ENCODE data around the gene DGKQ. TPM values are rescaled to one million over a fixed set of nuclear protein-coding genes. Genes with fewer than 3 reads are reported as not detected.
"Not testable (repeated sequence)": the region's sequence is repeated elsewhere in the genome, so short reads cannot be mapped to it uniquely, and the experiment has no call there.

DGKQ gene
- total RNA-seq, 1 experiment from 2014 or later, result 4.2 TPM

- H3K9me3 ChIP-seq (replicated peaks), result no peaks in the 10 kb centered on the region
- no peak for DNase-seq (ENCODE audit: low read depth in 1 of 2, low spot score in 2 of 2)
- no peaks in the 10 kb centered on the region for H3K36me3 ChIP-seq
- H3K27me3 ChIP-seq (replicated peaks), result no peaks in the 10 kb centered on the region
- H3K27ac ChIP-seq, result no peak overlapping the region
- no peak overlapping the region for H3K4me3 ChIP-seq
- H3K4me1 ChIP-seq (replicated peaks), result no peaks in the 10 kb centered on the region
Observed at GRCh38 chr4:951594-952468, 21.5 kb downstream of the DGKQ start.

- Histone ChIP-seq H3K27ac (no peak overlapping the region), H3K4me1 (replicated peaks) (no peaks in the 10 kb centered on the region), H3K36me3 (no peaks in the 10 kb centered on the region), H3K9me3 (replicated peaks) (no peaks in the 10 kb centered on the region), H3K27me3 (replicated peaks) (no peaks in the 10 kb centered on the region), H3K4me3 (no peak overlapping the region)
- no peak for DNase-seq (ENCODE audit: low read depth in 1 of 2, low spot score in 2 of 2)
Observed at GRCh38 chr4:951186-951585, 22.2 kb downstream of the DGKQ start.

GRCh38 chr4:950136-951020 lies 23.0 kb downstream of the DGKQ start:
- DNase-seq (ENCODE audit: low read depth in 1 of 2, low spot score in 2 of 2), result peak in 1 of 2 experiments; percentile 29
- H3K36me3 ChIP-seq, result no peaks in the 10 kb centered on the region
- no peaks in the 10 kb centered on the region for H3K27me3 ChIP-seq (replicated peaks)
- H3K27ac ChIP-seq, result no peak overlapping the region
- no peak overlapping the region for H3K4me3 ChIP-seq
- no peaks in the 10 kb centered on the region for H3K4me1 ChIP-seq (replicated peaks)
- H3K9me3 ChIP-seq (replicated peaks), result no peaks in the 10 kb centered on the region

GRCh38 chr4:949656-950055 lies 23.7 kb downstream of the DGKQ start:
- Histone ChIP-seq H3K9me3 (replicated peaks) (no peaks in the 10 kb centered on the region), H3K4me3 (no peak overlapping the region), H3K27ac (no peak overlapping the region), H3K4me1 (replicated peaks) (no peaks in the 10 kb centered on the region), H3K36me3 (no peaks in the 10 kb centered on the region), H3K27me3 (replicated peaks) (no peaks in the 10 kb centered on the region)
- DNase-seq (ENCODE audit: low read depth in 1 of 2, low spot score in 2 of 2), result peak in 1 of 2 experiments; percentile 15

- Histone ChIP-seq H3K9me3 (replicated peaks) (no peaks in the 10 kb centered on the region), H3K4me1 (replicated peaks) (no peaks in the 10 kb centered on the region), H3K36me3 (no peaks in the 10 kb centered on the region), H3K4me3 (no peak overlapping the region), H3K27ac (no peak overlapping the region), H3K27me3 (replicated peaks) (no peaks in the 10 kb centered on the region)
- no peak for DNase-seq (ENCODE audit: low read depth in 1 of 2, low spot score in 2 of 2)
Observed at GRCh38 chr4:948936-949300, 24.5 kb downstream of the DGKQ start.

- Histone ChIP-seq H3K4me1 (replicated peaks) (no peaks in the 10 kb centered on the region), H3K27ac (no peak overlapping the region), H3K36me3 (no peaks in the 10 kb centered on the region), H3K9me3 (replicated peaks) (no peaks in the 10 kb centered on the region), H3K4me3 (no peak overlapping the region), H3K27me3 (replicated peaks) (no peaks in the 10 kb centered on the region)
- DNase-seq (ENCODE audit: low read depth in 1 of 2, low spot score in 2 of 2), result no peak
Observed at GRCh38 chr4:948101-948935, 25.1 kb downstream of the DGKQ start.

- no peak for DNase-seq (ENCODE audit: low read depth in 1 of 2, low spot score in 2 of 2)
Observed at GRCh38 chr4:947491-947971, 25.8 kb downstream of the DGKQ start.

GRCh38 chr4:946517-947471 lies 26.6 kb downstream of the DGKQ start:
- DNase-seq (ENCODE audit: low read depth in 1 of 2, low spot score in 2 of 2), result no peak

More at GRCh38 chr4:947491-947971, 25.8 kb downstream of the DGKQ start:
- Histone ChIP-seq H3K4me1 (replicated peaks) (no peaks in the 10 kb centered on the region), H3K27ac (no peak overlapping the region), H3K36me3 (no peaks in the 10 kb centered on the region), H3K4me3 (no peak overlapping the region), H3K9me3 (replicated peaks) (no peaks in the 10 kb centered on the region), H3K27me3 (replicated peaks) (no peaks in the 10 kb centered on the region)

GRCh38 chr4:946103-946450 lies 27.3 kb downstream of the DGKQ start:
- Histone ChIP-seq H3K9me3 (replicated peaks) (no peaks in the 10 kb centered on the region), H3K4me3 (no peak overlapping the region), H3K27ac (no peak overlapping the region), H3K4me1 (replicated peaks) (no peaks in the 10 kb centered on the region), H3K27me3 (replicated peaks) (no peaks in the 10 kb centered on the region), H3K36me3 (no peaks in the 10 kb centered on the region)
- DNase-seq (ENCODE audit: low read depth in 1 of 2, low spot score in 2 of 2), result no peak

More at GRCh38 chr4:946517-947471, 26.6 kb downstream of the DGKQ start:
- no peak overlapping the region for H3K27ac ChIP-seq
- H3K4me3 ChIP-seq, result no peak overlapping the region
- no peaks in the 10 kb centered on the region for H3K27me3 ChIP-seq (replicated peaks)
- H3K36me3 ChIP-seq, result no peaks in the 10 kb centered on the region
- no peaks in the 10 kb centered on the region for H3K4me1 ChIP-seq (replicated peaks)
- H3K9me3 ChIP-seq (replicated peaks), result no peaks in the 10 kb centered on the region

- Histone ChIP-seq H3K4me3 (no peak overlapping the region), H3K27me3 (replicated peaks) (no peaks in the 10 kb centered on the region), H3K9me3 (replicated peaks) (no peaks in the 10 kb centered on the region), H3K27ac (no peak overlapping the region), H3K36me3 (no peaks in the 10 kb centered on the region), H3K4me1 (replicated peaks) (no peaks in the 10 kb centered on the region)
- no peak for DNase-seq (ENCODE audit: low read depth in 1 of 2, low spot score in 2 of 2)
Observed at GRCh38 chr4:945274-946102, 27.9 kb downstream of the DGKQ start.

- H3K4me3 ChIP-seq; H3K27ac ChIP-seq; H3K4me1 ChIP-seq (replicated peaks); DNase-seq (ENCODE audit: low read depth in 1 of 2, low spot score in 2 of 2); H3K27me3 ChIP-seq (replicated peaks); H3K9me3 ChIP-seq (replicated peaks); H3K36me3 ChIP-seq: not testable (repeated sequence)
Observed at GRCh38 chr4:939508-939907, 33.9 kb downstream of the DGKQ start.

GRCh38 chr4:932713-933070 lies 40.7 kb downstream of the DGKQ start:
- Histone ChIP-seq H3K4me3 (peak overlapping the region; percentile 82), H3K36me3 (peaks cover 8% of the 10 kb centered on the region; the same call in 1 of the 2 replicates), H3K4me1 (replicated peaks) (peaks cover 5% of the 10 kb centered on the region; the same call in 1 of the 2 replicates), H3K27me3 (replicated peaks) (no peaks in the 10 kb centered on the region), H3K9me3 (replicated peaks) (no peaks in the 10 kb centered on the region), H3K27ac (peak overlapping the region; percentile 45; the same call in 1 of the 2 replicates)
- no peak for DNase-seq (ENCODE audit: low read depth in 1 of 2, low spot score in 2 of 2)

Measured in SJSA1 (cell line).